IgD-negative memory B cell (primary cell): ENCODE results near the gene CEACAM4. TPM values are rescaled to one million over a fixed set of nuclear protein-coding genes. Genes with fewer than 3 reads are reported as not detected.
"Not testable (repeated sequence)": the region's sequence is repeated elsewhere in the genome, so short reads cannot be mapped to it uniquely, and the experiment has no call there.

ENCODE experiments used
- H3K27ac Mint-ChIP-seq, 3 donors: one replicate each; pipeline ENCODE4 v1.8.0; 2020 to 2022; ENCODE audit warnings: mild to moderate bottlenecking in 3 of 3, mixed read lengths in 3 of 3, moderate library complexity in 1 of 3
- H3K27me3 Mint-ChIP-seq: one replicate; pipeline ENCODE4 v1.8.0; 2021; ENCODE audit warnings: mixed read lengths
- H3K36me3 Mint-ChIP-seq: one replicate; pipeline ENCODE4 v1.8.0; 2020; ENCODE audit warnings: mild to moderate bottlenecking, mixed read lengths
- H3K4me1 Mint-ChIP-seq, 3 donors: one replicate each; pipeline ENCODE4 v1.8.0; 2020 to 2022; ENCODE audit warnings: mixed read lengths in 3 of 3, mild to moderate bottlenecking in 1 of 3
- H3K4me3 Mint-ChIP-seq, 4 donors: one replicate each; pipeline ENCODE4 v1.8.0; 2020 to 2022; ENCODE audit warnings: mild to moderate bottlenecking in 4 of 4, mixed read lengths in 4 of 4, moderate library complexity in 3 of 4
- H3K9me3 Mint-ChIP-seq, 3 donors: one replicate each; pipeline ENCODE4 v1.8.0; 2020 to 2021; ENCODE audit warnings: mixed read lengths in 3 of 3, mild to moderate bottlenecking in 1 of 3
- polyA plus RNA-seq: library from polyadenylated mRNA; unstranded; fragments of 300-500 nt; fragmentation: Illumina TruSeq; gene quantifications from one replicate; pipeline ENCODE4 v1.2.3, GENCODE V29; 2021

The CEACAM4 gene
- not detected for polyA plus RNA-seq

DNA sequence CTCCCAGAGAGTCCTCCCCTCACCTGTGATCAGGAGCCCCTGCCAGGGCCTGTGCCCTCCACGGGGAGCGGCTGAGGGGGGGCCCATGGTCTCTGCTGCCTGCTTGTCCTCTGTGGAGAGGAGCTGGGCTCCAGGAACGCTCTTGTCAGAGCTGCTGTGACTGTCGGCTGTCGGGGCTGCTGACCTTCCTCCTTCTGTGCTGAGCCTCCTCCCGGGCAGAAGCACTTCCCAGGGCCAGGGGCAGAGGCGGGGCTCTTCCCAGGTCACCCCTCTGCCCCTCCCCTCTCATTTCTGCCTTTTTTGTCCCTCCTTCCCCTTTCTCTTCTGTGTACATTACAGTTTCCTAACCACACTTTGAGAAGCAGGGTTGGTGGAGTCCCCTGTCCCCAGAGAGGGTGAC lies at the start of gene CEACAM4:
CEACAM4 (minus strand) TSS at position 198 of the 400 bp plus-strand sequence; CDS start at position 87, 111 bp downstream.
- no peaks in the 10 kb centered on the region for H3K36me3 Mint-ChIP-seq
- peaks cover 26% of the 10 kb centered on the region for H3K27me3 Mint-ChIP-seq
- H3K4me1 Mint-ChIP-seq: no peaks in the 10 kb centered on the region
- peak within 1 kb of the TSS in 1 of 4 donors; percentile 58 for H3K4me3 Mint-ChIP-seq
- H3K27ac Mint-ChIP-seq: peak within 1 kb of the TSS in 1 of 3 donors; percentile 3
- peaks cover 5 to 15% (median 5%) of the 10 kb centered on the region in 3 donors for H3K9me3 Mint-ChIP-seq

DNA sequence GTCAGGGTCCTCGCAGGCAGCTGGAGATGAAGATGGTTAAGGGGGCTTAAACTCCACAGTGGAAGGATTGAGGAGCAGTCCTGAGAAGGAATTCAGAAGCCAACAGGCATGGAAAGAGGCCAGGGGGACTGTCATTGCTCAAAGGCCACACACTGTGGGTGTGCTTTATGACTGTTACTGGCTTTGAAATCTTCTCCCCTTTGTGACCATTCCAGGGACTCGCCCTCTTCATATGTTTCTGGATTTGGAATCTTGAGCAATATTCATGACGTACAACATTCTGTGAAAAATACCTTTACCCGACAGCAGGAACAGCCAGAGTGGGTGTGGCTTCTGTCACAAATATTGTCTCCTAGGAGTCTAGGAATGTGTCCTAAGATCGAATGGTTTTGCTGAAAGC lies 44.6 kb upstream of the CEACAM4 start:
- Mint-ChIP-seq H3K27ac (no peak overlapping the region), H3K4me3 (no peak overlapping the region), H3K27me3 (peaks cover 27% of the 10 kb centered on the region), H3K36me3 (no peaks in the 10 kb centered on the region), H3K4me1 (peaks cover 0 to 2% (median 1%) of the 10 kb centered on the region in 3 donors), H3K9me3 (peaks cover 3 to 9% (median 5%) of the 10 kb centered on the region in 3 donors)

DNA sequence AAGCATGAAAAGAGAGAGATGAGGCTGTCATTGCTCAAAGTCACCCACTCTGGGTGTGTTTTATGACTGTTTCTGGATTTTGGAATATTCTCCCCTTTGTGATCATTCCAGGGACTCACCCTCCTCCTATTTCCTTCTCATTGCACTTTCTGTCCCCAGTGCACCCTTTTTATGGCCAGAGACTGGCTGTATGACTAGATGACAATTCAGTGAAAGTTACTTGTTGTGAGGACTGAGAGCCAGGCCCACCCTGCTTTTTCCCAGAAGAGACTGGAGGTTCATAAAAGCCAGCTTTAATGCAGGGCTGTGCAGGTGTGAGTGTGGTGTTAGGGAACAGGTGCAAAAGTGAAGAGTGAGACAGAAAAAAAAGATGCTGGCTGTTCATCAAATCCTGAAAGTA lies 43.9 kb upstream of the CEACAM4 start:
- peaks cover 24% of the 10 kb centered on the region for H3K27me3 Mint-ChIP-seq
- H3K36me3 Mint-ChIP-seq: no peaks in the 10 kb centered on the region
- peak overlapping the region in 1 of 3 donors; percentile 71 for H3K27ac Mint-ChIP-seq
- peaks cover 7 to 9% (median 9%) of the 10 kb centered on the region in 3 donors for H3K9me3 Mint-ChIP-seq
- no peak overlapping the region for H3K4me3 Mint-ChIP-seq
- H3K4me1 Mint-ChIP-seq: peaks cover 0 to 2% (median 1%) of the 10 kb centered on the region in 3 donors

DNA sequence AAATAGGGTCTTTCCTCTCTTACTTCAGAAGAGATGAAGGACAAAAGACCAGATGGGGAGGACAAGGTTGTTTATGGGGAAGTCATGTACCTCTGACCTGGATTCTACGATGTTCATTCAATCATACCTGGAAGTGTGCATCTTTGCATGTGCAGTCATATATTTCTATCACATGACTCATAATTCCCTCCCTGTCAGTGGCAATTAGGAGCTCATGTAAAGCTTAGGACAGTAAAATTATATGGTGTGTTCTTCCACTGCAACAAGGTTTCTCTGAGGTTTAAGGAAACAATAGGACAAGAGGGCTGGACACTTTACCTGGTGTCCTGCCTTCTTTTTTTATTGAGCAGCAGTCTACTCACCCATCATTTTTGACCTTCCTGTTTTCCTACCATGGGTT lies 41.4 kb upstream of the CEACAM4 start:
- Mint-ChIP-seq H3K27me3 (peaks cover 24% of the 10 kb centered on the region), H3K36me3 (no peaks in the 10 kb centered on the region), H3K27ac (no peak overlapping the region)

DNA sequence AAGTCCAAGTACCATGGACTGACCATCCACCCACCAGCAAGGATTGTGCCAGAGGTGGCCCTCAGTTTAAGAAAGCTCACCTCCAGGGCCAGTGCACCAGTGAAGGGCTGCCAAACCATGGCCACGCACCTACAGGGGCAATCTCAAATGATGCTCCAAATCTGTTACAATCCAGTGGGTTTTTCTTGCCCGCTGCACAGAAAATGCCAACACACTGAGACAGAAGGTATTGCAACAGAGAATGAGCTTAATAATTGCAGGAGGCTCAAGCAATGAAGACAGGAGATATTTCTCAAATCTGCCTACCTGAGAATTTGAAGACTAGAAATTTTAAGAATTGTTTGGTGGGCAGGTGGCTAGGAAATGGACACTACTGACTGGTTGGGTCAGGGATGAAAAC lies 39.2 kb upstream of the CEACAM4 start:
- Mint-ChIP-seq H3K4me1 (no peaks in the 10 kb centered on the region), H3K4me3 (peak overlapping the region in 1 of 4 donors; percentile 14), H3K36me3 (no peaks in the 10 kb centered on the region), H3K27ac (no peak overlapping the region), H3K27me3 (peaks cover 18% of the 10 kb centered on the region), H3K9me3 (peaks cover 8 to 21% (median 17%) of the 10 kb centered on the region in 3 donors)

More for the DNA sequence above, 41.4 kb upstream of the CEACAM4 start:
- Mint-ChIP-seq H3K9me3 (peaks cover 12 to 24% (median 20%) of the 10 kb centered on the region in 3 donors), H3K4me1 (peaks cover 0 to 2% (median 1%) of the 10 kb centered on the region in 3 donors), H3K4me3 (no peak overlapping the region)

DNA sequence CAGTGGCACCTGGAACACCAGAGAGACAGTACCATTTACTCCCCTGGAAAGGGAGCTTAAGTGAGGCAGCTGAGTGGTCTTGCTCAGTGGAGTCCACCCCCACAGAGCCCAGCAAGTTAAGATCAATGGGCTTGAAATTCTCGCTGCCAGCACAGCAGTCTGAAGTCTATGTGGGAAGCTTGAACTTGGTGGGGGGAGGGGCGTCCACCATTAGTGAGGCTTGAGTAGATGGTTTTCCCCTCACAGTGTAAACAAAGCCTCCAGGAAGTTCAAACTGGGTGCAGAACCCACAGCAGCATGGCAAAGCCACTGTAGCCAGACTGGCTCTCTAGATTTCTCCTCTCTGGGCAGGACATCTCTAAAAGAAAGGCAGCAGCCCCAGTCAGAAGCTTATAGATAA lies 30.3 kb upstream of the CEACAM4 start:
- no peaks in the 10 kb centered on the region for H3K36me3 Mint-ChIP-seq
- H3K4me1 Mint-ChIP-seq: peaks cover 0 to 4% (median 0%) of the 10 kb centered on the region in 3 donors
- H3K4me3 Mint-ChIP-seq: peak overlapping the region in 1 of 4 donors; percentile 35
- H3K27me3 Mint-ChIP-seq: peaks cover 48% of the 10 kb centered on the region
- peaks cover 7 to 22% (median 15%) of the 10 kb centered on the region in 3 donors for H3K9me3 Mint-ChIP-seq
- H3K27ac Mint-ChIP-seq: no peak overlapping the region

DNA sequence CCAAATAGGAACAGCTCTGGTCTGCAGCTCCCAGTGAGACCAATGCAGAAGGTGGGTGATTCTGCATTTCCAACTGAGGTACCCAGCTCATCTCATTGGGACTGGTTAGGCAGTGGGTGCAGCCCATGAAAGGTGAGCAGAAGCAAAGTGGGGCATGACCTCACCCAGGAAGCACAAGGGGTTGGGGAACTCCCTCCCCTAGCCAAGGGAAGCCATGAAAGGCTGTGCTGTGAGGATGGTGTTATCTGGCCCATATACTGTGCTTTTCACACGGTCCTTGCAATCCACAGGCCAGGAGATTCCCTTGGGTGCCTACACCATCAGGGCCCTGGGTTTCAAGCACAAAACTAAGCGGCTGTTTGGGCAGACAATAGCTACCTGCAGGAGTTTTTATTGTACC lies 29.9 kb upstream of the CEACAM4 start:
- H3K27ac Mint-ChIP-seq: not testable (repeated sequence)

DNA sequence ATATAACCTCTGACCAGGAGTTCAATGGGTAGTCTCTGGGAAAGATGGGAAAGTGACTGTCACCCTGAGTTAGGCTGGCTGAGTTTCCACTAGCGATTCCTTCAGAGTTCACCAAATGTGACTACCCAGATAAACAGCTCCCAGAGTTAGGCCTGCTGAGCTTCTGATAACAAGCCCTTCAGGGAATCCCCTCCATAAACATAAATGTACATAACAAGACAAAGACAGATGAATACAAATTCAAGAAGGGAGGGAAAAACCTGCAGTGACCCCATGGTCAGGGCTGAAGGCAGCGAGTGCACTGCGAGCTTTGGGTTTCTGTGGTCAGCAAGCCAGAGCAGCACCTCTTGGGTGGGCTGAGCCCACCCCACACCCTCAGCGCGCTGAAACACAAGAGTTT lies 25.4 kb upstream of the CEACAM4 start:
- H3K27me3 Mint-ChIP-seq: peaks cover 45% of the 10 kb centered on the region
- peaks cover 7 to 19% (median 12%) of the 10 kb centered on the region in 3 donors for H3K9me3 Mint-ChIP-seq

More for the DNA sequence above, 29.9 kb upstream of the CEACAM4 start:
- Mint-ChIP-seq H3K9me3 (peaks cover 7 to 22% (median 13%) of the 10 kb centered on the region in 3 donors), H3K4me3 (peak overlapping the region in 1 of 4 donors; percentile 35), H3K27me3 (peaks cover 48% of the 10 kb centered on the region)
- not testable (repeated sequence) for H3K36me3 Mint-ChIP-seq, H3K4me1 Mint-ChIP-seq

DNA sequence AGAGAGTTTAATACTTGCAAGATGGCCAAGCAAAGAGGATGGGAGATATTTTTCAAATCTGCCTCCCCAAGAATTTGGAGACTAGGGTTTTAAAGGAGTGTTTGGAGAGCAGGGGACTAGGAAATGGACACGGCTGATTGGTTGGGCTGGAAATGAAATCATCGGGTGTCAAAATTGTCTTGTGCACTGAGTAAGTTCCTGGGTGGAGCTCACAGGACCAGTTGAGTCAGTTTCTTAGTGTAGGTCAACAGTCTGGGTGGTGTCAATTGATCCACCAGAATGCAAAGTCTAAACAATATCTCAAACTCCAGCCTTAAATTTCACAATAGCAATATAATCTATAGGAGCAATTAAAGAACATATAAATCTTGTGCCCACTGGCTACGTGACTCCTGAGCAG lies 23.0 kb upstream of the CEACAM4 start:
- Mint-ChIP-seq H3K4me1 (no peaks in the 10 kb centered on the region), H3K36me3 (no peaks in the 10 kb centered on the region), H3K4me3 (no peak overlapping the region), H3K27me3 (peaks cover 32% of the 10 kb centered on the region), H3K9me3 (peaks cover 2 to 14% (median 7%) of the 10 kb centered on the region in 3 donors), H3K27ac (peak overlapping the region in 1 of 3 donors; percentile 47)

More for the DNA sequence above, 25.4 kb upstream of the CEACAM4 start:
- Mint-ChIP-seq H3K4me1 (peaks cover 0 to 4% (median 0%) of the 10 kb centered on the region in 3 donors), H3K4me3 (no peak overlapping the region), H3K27ac (no peak overlapping the region), H3K36me3 (no peaks in the 10 kb centered on the region)

DNA sequence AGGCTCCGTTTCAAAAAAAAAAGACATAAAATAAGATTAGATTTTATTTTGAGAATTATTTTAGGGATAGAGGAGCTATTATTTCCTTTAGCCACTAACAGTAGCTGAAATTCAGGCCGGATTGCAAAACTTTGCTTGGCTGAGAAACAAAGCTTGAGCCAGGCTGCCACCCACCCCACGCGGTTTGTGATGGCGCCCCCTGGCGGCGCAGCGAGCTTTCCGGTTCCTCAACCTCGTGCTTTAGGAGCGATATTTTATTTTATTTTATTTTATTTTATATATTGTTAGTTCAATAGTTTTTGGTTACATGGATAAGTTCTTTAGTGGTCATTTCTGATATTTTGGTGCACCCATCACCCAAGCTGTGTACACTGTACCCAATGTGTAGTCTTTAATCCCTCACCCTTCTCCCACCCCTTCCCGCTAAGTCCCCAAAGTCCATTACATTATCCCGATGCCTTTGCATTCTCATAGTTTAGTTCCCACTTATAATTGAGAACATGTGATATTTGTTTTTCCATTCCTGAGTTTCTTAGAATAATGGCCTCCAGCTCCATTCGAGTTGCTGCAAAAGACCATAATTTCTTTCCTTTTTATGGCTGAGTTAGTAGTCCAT lies 19.8 kb upstream of the CEACAM4 start:
- Mint-ChIP-seq H3K9me3 (peaks cover 0 to 3% (median 0%) of the 10 kb centered on the region in 3 donors), H3K27ac (no peak overlapping the region), H3K27me3 (peaks cover 32% of the 10 kb centered on the region), H3K36me3 (no peaks in the 10 kb centered on the region), H3K4me1 (peaks cover 0 to 3% (median 0%) of the 10 kb centered on the region in 3 donors), H3K4me3 (no peak overlapping the region)

DNA sequence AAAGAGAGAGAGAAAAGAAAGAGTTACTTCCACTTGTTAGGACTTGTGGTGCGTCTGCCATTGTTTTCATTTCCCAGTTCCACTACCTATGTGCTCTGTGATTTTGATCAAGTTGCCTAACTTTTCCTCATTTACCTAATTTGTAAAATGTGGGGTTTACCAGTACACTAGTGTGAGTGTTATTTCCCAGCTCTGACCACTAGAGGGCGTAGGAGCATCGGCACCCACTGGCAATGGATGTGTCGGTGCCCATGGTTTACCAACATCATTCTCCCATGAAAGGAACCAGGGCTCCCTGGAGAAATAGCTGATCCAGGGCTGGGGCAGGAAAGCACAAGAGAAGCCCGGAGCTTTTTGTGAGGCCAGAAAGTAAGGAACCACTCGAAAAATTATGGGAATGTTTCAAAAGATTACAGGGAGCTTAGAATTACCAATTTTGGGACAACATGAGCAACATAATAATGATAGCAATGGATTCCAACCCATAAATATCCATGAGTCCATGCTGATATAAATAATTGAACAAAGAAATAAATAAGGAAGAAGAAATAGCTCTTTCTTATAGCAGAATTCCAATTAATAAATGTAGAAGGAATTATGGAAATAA lies 15.1 kb upstream of the CEACAM4 start:
- Mint-ChIP-seq H3K4me1 (peaks cover 0 to 3% (median 0%) of the 10 kb centered on the region in 3 donors), H3K4me3 (no peak overlapping the region), H3K27ac (peak overlapping the region in 1 of 3 donors; percentile 47), H3K27me3 (peaks cover 21% of the 10 kb centered on the region), H3K36me3 (no peaks in the 10 kb centered on the region), H3K9me3 (no peaks in the 10 kb centered on the region)

DNA sequence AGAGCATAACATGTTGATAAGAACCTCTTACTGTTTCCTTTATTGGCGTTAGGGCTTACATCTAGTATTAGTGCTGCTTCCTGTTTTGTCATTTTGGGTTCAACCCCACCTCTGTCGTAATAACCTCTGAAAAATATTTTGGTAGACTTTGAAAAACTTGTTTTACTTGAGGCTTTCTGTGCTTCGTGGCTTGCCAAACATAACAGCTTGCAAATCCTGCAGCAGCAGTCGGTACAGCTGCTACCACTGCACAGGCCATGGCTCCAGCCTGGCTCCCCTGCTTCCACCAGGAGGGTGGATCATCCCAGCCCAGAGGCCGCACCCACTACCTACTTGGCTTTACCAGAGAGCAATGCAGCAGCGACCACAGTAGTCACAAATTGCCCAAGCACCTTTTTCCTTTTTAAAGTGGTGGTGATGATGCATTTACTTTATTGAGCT lies 11.8 kb upstream of the CEACAM4 start:
- Mint-ChIP-seq H3K4me1 (peaks cover 0 to 3% (median 0%) of the 10 kb centered on the region in 3 donors), H3K27ac (no peak overlapping the region), H3K36me3 (no peaks in the 10 kb centered on the region), H3K9me3 (peaks cover 0 to 4% (median 0%) of the 10 kb centered on the region in 3 donors), H3K4me3 (no peak overlapping the region), H3K27me3 (peaks cover 30% of the 10 kb centered on the region)

DNA sequence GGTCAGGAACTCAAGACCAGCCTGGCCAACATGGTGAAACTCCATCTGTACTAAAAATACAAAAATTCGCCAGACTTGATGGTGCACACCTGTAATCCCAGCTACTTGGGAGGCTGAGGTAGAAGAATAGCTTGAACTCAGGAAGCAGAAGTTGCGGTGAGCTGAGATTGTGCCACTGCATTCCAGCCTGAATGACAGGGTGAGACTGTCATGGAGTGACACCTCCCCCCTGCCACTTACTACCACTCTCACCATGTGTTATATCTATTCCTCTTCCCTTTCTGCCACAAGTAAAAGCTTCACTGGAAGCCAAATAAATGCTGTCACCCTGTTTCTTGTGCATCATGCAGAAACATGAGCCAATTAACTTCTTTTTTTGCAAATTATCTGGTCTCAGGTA lies 10.6 kb upstream of the CEACAM4 start:
- H3K27ac Mint-ChIP-seq: no peak overlapping the region
- H3K4me3 Mint-ChIP-seq: no peak overlapping the region

DNA sequence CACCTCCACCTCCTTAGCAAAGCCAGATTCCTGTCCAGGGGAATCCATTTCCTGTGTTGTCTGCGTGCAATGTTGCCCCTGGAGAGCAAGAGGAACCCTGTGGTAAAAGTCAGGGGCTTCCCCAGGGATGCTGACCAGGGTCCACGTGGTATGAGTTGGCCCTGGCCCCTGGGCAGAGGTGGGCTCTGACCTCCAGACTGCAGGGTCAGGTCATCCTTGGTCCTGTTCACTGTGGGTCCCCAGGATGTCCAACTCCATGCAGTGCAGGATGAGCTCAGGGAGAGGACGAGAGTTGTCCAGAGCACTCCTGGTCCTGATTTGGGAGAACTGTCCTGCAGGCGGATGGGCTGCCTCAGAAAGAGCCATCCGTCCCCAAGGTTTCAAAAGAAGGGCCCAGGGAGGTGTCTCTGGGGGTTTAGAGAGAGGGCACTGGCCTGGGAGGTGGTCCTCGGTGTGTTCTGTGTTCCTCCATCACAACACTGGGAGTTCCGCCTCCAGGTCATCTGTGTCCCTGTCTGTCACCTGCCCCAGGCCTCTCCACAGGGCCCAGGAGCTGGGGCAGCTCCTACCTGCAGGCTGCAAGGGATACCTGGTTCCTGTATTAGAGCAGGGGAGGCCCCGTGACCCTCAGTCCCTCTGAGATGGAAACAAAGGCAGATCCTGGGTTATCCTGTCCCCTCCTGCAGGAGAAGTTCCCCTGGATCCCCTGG lies 1.2 kb upstream of the CEACAM4 start:
- Mint-ChIP-seq H3K4me1 (no peaks in the 10 kb centered on the region), H3K27me3 (peaks cover 28% of the 10 kb centered on the region), H3K9me3 (peaks cover 5 to 18% (median 7%) of the 10 kb centered on the region in 3 donors), H3K36me3 (no peaks in the 10 kb centered on the region), H3K27ac (no peak overlapping the region), H3K4me3 (no peak overlapping the region)

More for the DNA sequence above, 10.6 kb upstream of the CEACAM4 start:
- no peaks in the 10 kb centered on the region for H3K36me3 Mint-ChIP-seq
- H3K27me3 Mint-ChIP-seq: peaks cover 25% of the 10 kb centered on the region
- H3K4me1 Mint-ChIP-seq: peaks cover 0 to 3% (median 0%) of the 10 kb centered on the region in 3 donors
- peaks cover 2 to 8% (median 3%) of the 10 kb centered on the region in 3 donors for H3K9me3 Mint-ChIP-seq

DNA sequence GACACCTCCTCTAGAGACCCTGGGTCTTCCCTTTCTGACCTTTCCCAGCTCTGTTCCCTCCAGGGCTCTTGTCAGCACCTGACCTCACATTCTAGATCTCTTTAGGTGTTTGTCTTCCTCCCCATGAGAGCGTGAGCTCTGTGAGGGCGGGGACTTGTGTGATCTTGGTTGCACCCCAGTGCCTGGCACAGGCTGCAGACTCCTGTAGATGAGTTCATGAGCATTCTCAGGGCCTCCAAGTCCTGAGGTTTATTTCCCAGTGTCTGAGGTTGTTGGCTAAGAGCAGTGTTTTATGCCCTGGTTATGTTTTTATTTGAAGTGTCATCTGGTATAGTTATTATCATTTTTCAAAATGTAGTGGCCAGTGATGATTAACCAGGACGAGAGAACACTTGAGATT lies 596 bp downstream of the CEACAM4 start:
- Mint-ChIP-seq H3K36me3 (no peaks in the 10 kb centered on the region), H3K27me3 (peaks cover 26% of the 10 kb centered on the region)

More for the DNA sequence above, 596 bp downstream of the CEACAM4 start:
- no peak overlapping the region for H3K27ac Mint-ChIP-seq
- H3K4me3 Mint-ChIP-seq: peak overlapping the region in 1 of 4 donors; percentile 58
- H3K4me1 Mint-ChIP-seq: no peaks in the 10 kb centered on the region
- H3K9me3 Mint-ChIP-seq: peaks cover 2 to 11% (median 2%) of the 10 kb centered on the region in 3 donors
